OCI-LY3 (cell line): Measurements from ENCODE around the gene PTHLH.

Experiments
- H2AFZ ChIP-seq: fragments of 200-600, 300-600 bp; shearing (Covaris generic); 2 replicates; pipeline ENCODE4 v1.6.0; 2014; ENCODE audit warnings: antibody characterized with exemption, low read depth, low read length
- H3K27ac ChIP-seq: fragments of 200-600, 300-600 bp; sonication (generic); 2 replicates; pipeline ENCODE4 v1.5.1; 2014; ENCODE audit warnings: mild to moderate bottlenecking, low read length, moderate library complexity, mixed read lengths
- H3K27me3 ChIP-seq: fragments of 200-600, 300-600 bp; sonication (generic); 2 replicates; pipeline ENCODE4 v1.6.1; 2014; ENCODE audit warnings: low read depth, low read length, mixed read lengths
- H3K36me3 ChIP-seq: fragments of 200-600, 300-600 bp; sonication (generic); replicated peaks from 2 replicates; pipeline ENCODE3; 2014; ENCODE audit warnings: low read depth, low read length, mixed read lengths
- H3K4me1 ChIP-seq: fragments of 300-600, 200-600 bp; sonication (generic); 2 replicates; pipeline ENCODE4 v1.6.1; 2014; ENCODE audit warnings: low read length, mixed read lengths
- H3K4me2 ChIP-seq: fragments of 200-600, 300-600 bp; sonication (generic); 2 replicates; pipeline ENCODE4 v1.6.1; 2014; ENCODE audit warnings: low read length, mixed read lengths
- H3K4me3 ChIP-seq: fragments of 300-600, 200-600 bp; sonication (generic); 2 replicates; pipeline ENCODE4 v1.5.1; 2014; ENCODE audit warnings: antibody characterized with exemption, mild to moderate bottlenecking, low read length, moderate library complexity
- H3K79me2 ChIP-seq: fragments of 300-600, 200-600 bp; shearing (Covaris generic); 2 replicates; pipeline ENCODE4 v1.6.1; 2014; ENCODE audit warnings: mild to moderate bottlenecking, low read length, mixed read lengths
- H3K9ac ChIP-seq: fragments of 300-600, 200-600 bp; shearing (Covaris generic); 2 replicates; pipeline ENCODE4 v1.6.0; 2014; ENCODE audit warnings: mild to moderate bottlenecking, low read length, moderate library complexity
- H3K9me3 ChIP-seq: fragments of 200-600, 300-600 bp; shearing (Covaris generic); 2 replicates; pipeline ENCODE4 v1.6.1; 2014; ENCODE audit warnings: low read length, mixed read lengths; ENCODE audit not compliant: insufficient read depth
- H4K20me1 ChIP-seq: fragments of 200-600, 300-600 bp; sonication (generic); 2 replicates; pipeline ENCODE4 v1.6.1; 2016; ENCODE audit warnings: low read length, mixed read lengths; ENCODE audit not compliant: insufficient read depth
- EZH2phosphoT487 ChIP-seq: fragments of 200-600 bp; shearing (Covaris generic); IDR thresholded peaks from 2 replicates; pipeline ENCODE4 v1.6.1; 2018; ENCODE audit warnings: antibody characterized with exemption, mixed run types, low read depth
- TF ChIP-seq, protein P1 (sequence below): fragments of 200-600, 300-600 bp; sonication (generic); IDR thresholded peaks from 2 replicates; pipeline ENCODE4 v1.5.1; 2014; ENCODE audit warnings: antibody characterized with exemption, low read length, low read depth

The PTHLH gene

DNA sequence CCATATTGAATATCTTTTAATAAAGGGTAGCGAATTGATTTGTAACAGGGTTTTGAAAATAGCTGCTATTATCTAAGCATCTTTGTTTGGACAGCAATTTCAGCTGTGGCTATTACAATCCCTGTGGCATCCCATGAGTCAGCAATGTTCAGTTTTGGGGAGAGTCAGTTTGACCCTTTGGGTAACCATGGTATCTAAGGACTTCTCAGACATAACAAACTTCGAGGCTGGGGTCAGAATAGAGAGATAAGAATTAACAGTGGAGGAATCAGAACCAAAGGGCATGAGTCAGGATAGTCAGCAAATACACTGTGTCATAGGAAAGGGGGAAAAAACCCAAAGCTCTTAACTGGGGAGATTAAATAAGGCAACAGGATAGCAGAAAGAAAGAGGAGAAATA is 11.7 kb upstream of the PTHLH start:
- no peak overlapping the region for H2AFZ ChIP-seq
- no peak overlapping the region for H3K27ac ChIP-seq
- H4K20me1 ChIP-seq = no peaks in the 10 kb centered on the region
- no peaks in the 10 kb centered on the region for H3K79me2 ChIP-seq
- H3K36me3 ChIP-seq = no peaks in the 10 kb centered on the region
- no peaks in the 10 kb centered on the region for H3K27me3 ChIP-seq
- TF ChIP-seq, protein P1, sequence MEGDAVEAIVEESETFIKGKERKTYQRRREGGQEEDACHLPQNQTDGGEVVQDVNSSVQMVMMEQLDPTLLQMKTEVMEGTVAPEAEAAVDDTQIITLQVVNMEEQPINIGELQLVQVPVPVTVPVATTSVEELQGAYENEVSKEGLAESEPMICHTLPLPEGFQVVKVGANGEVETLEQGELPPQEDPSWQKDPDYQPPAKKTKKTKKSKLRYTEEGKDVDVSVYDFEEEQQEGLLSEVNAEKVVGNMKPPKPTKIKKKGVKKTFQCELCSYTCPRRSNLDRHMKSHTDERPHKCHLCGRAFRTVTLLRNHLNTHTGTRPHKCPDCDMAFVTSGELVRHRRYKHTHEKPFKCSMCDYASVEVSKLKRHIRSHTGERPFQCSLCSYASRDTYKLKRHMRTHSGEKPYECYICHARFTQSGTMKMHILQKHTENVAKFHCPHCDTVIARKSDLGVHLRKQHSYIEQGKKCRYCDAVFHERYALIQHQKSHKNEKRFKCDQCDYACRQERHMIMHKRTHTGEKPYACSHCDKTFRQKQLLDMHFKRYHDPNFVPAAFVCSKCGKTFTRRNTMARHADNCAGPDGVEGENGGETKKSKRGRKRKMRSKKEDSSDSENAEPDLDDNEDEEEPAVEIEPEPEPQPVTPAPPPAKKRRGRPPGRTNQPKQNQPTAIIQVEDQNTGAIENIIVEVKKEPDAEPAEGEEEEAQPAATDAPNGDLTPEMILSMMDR = no peak
- TF ChIP-seq EZH2phosphoT487 = no peak
- no peak overlapping the region for H3K4me2 ChIP-seq
- H3K9ac ChIP-seq = no peak overlapping the region
- no peaks in the 10 kb centered on the region for H3K4me1 ChIP-seq
- H3K9me3 ChIP-seq = no peaks in the 10 kb centered on the region
- no peak overlapping the region for H3K4me3 ChIP-seq

DNA sequence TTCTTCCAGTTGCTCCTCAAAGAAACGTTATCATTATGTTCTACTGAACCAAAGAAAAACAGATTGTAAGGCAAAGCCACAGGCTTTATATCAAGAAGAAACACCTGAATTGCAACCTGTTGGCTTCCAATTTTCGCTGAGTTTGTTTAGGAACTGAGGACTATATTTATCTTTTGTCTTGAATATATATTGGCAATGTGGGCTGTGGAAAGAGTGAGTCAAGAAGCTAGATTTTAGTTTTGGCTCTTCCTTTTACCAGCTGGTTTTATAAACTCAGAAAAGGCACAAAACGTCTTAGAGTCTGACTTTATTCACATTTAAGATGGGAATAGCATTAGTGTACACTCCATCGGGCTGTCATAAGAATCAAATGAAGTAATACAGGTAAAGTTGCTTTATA is 10.4 kb upstream of the PTHLH start:
- TF ChIP-seq, protein P1 = no peak
- TF ChIP-seq EZH2phosphoT487 = no peak
- no peaks in the 10 kb centered on the region for H3K4me1 ChIP-seq
- no peak overlapping the region for H3K27ac ChIP-seq
- no peaks in the 10 kb centered on the region for H3K9me3 ChIP-seq
- no peak overlapping the region for H2AFZ ChIP-seq
- no peak overlapping the region for H3K9ac ChIP-seq
- no peaks in the 10 kb centered on the region for H3K36me3 ChIP-seq
- no peaks in the 10 kb centered on the region for H3K27me3 ChIP-seq
- no peak overlapping the region for H3K4me2 ChIP-seq
- no peak overlapping the region for H3K4me3 ChIP-seq
- H3K79me2 ChIP-seq = no peaks in the 10 kb centered on the region
- H4K20me1 ChIP-seq = no peaks in the 10 kb centered on the region

DNA sequence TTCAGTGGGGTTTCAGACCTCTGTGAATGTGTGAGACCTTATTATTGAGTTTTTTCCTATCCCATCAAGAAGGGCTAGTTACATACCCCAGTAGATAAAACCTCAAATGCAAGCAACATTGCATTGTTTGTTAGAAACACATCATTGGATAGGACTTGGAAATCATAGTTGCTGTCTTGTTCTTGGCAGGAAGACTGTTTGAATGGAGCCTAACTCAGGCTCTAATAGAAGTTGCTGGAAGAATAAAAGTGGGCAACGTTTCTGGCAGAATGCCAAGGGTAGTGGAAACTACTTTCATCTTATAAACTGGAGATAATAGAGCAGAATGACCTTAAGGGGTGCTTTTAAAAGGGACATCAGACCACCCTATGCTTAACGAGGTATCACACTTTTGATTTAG is 9.9 kb upstream of the PTHLH start:
- TF ChIP-seq, protein P1 = no peak
- no peak for TF ChIP-seq EZH2phosphoT487
- Histone ChIP-seq H3K27ac (no peak overlapping the region), H3K9me3 (no peaks in the 10 kb centered on the region), H3K4me3 (no peak overlapping the region), H2AFZ (no peak overlapping the region), H3K79me2 (no peaks in the 10 kb centered on the region), H3K27me3 (no peaks in the 10 kb centered on the region), H4K20me1 (no peaks in the 10 kb centered on the region), H3K36me3 (no peaks in the 10 kb centered on the region), H3K9ac (no peak overlapping the region), H3K4me2 (no peak overlapping the region), H3K4me1 (no peaks in the 10 kb centered on the region)

DNA sequence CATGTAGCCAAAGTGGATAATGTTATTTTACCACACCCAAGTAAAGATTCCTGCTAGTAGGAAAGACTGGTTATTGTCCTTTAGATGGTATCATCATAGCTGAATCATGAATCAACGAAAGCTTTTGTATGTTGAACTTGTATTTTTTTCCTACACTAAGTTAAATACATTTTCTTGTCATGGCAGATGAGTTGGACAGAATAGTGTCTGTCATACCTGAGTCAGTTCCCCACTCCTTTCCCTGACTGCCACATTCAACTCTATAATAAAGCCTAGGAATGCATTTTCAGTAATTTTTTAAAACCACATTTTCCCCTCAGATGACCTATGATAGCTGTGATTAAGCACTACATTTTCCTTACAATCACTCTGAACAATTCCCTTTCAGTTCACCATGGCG is 9.3 kb upstream of the PTHLH start:
- Histone ChIP-seq H3K27ac (no peak overlapping the region), H3K9me3 (no peaks in the 10 kb centered on the region), H3K9ac (no peak overlapping the region), H3K4me3 (no peak overlapping the region), H3K79me2 (no peaks in the 10 kb centered on the region), H3K36me3 (no peaks in the 10 kb centered on the region), H3K27me3 (no peaks in the 10 kb centered on the region), H2AFZ (no peak overlapping the region), H3K4me2 (no peak overlapping the region), H3K4me1 (no peaks in the 10 kb centered on the region), H4K20me1 (no peaks in the 10 kb centered on the region)
- TF ChIP-seq, protein P1 = no peak
- TF ChIP-seq EZH2phosphoT487 = no peak
